ENCODE results near the gene PPP3R1. TPM values are rescaled to one million over a fixed set of nuclear protein-coding genes. Genes with fewer than 3 reads are reported as not detected.
A peak's percentile ranks its signal among the peaks of the same experiment; 100 is the strongest.

PPP3R1 gene
- total and polyA plus RNA-seq, 9 of the 15 experiments (the other 6 are each of a cell fraction or from before 2014, with no cell fraction given) = 3.7 to 70.0 (median 24.8) TPM

DNA sequence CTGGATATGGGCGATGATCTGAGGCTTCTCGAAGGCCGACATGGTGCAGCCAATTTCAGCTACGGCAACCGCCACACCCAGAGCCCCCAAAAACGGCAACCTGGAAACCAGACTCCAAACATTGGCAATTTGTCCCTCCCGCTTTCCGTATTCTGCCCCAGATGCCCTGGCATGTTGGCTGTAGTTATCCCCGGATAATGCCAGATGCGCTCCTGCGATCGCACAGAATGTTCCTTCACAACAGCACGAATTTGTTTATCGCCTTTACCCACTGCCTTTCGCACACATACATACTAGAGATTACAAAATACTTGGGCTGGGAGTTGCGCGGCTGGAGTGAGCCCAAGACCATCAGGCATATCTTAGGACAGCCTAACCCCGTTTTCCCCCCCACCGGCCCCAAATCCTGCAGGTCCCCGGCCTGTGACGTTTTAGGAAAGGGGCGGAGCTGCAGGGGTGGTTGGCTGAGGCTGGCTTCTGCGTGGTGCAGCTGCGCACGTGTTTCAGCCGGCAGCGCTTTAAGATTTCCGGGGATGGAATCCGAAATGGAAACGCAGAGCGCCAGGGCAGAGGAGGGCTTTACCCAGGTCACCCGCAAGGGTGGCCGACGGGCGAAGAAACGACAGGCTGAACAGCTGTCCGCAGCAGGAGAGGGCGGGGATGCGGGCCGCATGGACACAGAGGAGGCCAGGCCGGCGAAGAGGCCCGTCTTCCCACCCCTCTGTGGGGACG lies 94.8 kb downstream of the PPP3R1 start, which contains the start of gene PNO1 (continued):
- TF ChIP-seq, protein P1, sequence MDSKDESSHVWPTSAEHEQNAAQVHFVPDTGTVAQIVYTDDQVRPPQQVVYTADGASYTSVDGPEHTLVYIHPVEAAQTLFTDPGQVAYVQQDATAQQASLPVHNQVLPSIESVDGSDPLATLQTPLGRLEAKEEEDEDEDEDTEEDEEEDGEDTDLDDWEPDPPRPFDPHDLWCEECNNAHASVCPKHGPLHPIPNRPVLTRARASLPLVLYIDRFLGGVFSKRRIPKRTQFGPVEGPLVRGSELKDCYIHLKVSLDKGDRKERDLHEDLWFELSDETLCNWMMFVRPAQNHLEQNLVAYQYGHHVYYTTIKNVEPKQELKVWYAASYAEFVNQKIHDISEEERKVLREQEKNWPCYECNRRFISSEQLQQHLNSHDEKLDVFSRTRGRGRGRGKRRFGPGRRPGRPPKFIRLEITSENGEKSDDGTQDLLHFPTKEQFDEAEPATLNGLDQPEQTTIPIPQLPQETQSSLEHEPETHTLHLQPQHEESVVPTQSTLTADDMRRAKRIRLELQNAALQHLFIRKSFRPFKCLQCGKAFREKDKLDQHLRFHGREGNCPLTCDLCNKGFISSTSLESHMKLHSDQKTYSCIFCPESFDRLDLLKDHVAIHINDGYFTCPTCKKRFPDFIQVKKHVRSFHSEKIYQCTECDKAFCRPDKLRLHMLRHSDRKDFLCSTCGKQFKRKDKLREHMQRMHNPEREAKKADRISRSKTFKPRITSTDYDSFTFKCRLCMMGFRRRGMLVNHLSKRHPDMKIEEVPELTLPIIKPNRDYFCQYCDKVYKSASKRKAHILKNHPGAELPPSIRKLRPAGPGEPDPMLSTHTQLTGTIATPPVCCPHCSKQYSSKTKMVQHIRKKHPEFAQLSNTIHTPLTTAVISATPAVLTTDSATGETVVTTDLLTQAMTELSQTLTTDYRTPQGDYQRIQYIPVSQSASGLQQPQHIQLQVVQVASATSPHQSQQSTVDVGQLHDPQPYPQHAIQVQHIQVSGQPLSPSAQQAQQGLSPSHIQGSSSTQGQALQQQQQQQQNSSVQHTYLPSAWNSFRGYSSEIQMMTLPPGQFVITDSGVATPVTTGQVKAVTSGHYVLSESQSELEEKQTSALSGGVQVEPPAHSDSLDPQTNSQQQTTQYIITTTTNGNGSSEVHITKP (IDR thresholded peaks at IDR 0.05; ENCODE audit: partially characterized antibody) = peak; percentile 12
- TF ChIP-seq, protein P2, sequence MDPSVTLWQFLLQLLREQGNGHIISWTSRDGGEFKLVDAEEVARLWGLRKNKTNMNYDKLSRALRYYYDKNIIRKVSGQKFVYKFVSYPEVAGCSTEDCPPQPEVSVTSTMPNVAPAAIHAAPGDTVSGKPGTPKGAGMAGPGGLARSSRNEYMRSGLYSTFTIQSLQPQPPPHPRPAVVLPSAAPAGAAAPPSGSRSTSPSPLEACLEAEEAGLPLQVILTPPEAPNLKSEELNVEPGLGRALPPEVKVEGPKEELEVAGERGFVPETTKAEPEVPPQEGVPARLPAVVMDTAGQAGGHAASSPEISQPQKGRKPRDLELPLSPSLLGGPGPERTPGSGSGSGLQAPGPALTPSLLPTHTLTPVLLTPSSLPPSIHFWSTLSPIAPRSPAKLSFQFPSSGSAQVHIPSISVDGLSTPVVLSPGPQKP (CRISPR knock-in tag; IDR thresholded peaks at IDR 0.05) = no peak
- TF ChIP-seq SP1 (CRISPR knock-in tag; IDR thresholded peaks at IDR 0.05) (peak; percentile 80), ATF2 (CRISPR knock-in tag; IDR thresholded peaks at IDR 0.05) (no peak), HINFP (tag; conservative IDR thresholded peaks at IDR 0.05; ENCODE audit: low read depth) (no peak), BCLAF1 (IDR thresholded peaks at IDR 0.05; ENCODE audit: borderline replicate concordance in 1 of 2, control insufficient read depth in 1 of 2, low read depth in 2 of 2, low read length in 1 of 2) (no peak), THAP7 (CRISPR knock-in tag; IDR thresholded peaks at IDR 0.05) (no peak)
- TF ChIP-seq, protein P3, sequence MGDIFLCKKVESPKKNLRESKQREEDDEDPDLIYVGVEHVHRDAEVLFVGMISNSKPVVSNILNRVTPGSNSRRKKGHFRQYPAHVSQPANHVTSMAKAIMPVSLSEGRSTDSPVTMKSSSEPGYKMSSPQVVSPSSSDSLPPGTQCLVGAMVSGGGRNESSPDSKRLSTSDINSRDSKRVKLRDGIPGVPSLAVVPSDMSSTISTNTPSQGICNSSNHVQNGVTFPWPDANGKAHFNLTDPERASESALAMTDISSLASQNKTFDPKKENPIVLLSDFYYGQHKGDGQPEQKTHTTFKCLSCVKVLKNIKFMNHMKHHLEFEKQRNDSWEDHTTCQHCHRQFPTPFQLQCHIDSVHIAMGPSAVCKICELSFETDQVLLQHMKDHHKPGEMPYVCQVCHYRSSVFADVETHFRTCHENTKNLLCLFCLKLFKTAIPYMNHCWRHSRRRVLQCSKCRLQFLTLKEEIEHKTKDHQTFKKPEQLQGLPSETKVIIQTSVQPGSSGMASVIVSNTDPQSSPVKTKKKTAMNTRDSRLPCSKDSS (IDR thresholded peaks at IDR 0.05; ENCODE audit: low read depth, partially characterized antibody) = no peak

All from K562 (cell line).